Measurements from ENCODE around the gene MRPS6. TPM values are rescaled to one million over a fixed set of nuclear protein-coding genes. Genes with fewer than 3 reads are reported as not detected.

MRPS6 gene
- total RNA-seq, 4 donors from 2014 or later, result 39.3 to 56.7 (median 45.8) TPM

DNA sequence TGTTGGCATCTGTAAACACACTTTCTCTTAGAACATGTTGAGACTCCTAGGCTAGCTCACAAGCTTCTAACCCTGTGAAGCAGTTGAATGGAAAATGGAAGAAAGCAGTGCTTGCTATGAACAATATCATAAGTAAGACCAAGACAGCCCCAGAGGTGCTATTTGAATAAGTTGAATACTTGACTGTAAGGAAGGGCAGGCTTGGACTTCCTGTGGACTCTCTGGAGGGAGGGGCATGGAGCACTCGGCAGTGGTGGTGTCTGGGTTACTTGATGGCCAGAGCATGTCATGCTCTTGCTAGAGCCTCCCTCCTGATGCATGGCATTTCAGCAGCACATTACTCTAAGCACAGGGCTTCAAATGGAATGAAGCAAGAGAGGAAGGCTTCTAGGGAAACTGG lies 60.0 kb downstream of the MRPS6 start:
- TF ChIP-seq POLR2A (IDR thresholded peaks at IDR 0.05) (no peak), EP300 (IDR thresholded peaks at IDR 0.05) (no peak), POLR2AphosphoS5 (IDR thresholded peaks at IDR 0.05) (no peak)
- TF ChIP-seq, protein P1, sequence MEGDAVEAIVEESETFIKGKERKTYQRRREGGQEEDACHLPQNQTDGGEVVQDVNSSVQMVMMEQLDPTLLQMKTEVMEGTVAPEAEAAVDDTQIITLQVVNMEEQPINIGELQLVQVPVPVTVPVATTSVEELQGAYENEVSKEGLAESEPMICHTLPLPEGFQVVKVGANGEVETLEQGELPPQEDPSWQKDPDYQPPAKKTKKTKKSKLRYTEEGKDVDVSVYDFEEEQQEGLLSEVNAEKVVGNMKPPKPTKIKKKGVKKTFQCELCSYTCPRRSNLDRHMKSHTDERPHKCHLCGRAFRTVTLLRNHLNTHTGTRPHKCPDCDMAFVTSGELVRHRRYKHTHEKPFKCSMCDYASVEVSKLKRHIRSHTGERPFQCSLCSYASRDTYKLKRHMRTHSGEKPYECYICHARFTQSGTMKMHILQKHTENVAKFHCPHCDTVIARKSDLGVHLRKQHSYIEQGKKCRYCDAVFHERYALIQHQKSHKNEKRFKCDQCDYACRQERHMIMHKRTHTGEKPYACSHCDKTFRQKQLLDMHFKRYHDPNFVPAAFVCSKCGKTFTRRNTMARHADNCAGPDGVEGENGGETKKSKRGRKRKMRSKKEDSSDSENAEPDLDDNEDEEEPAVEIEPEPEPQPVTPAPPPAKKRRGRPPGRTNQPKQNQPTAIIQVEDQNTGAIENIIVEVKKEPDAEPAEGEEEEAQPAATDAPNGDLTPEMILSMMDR (IDR thresholded peaks at IDR 0.05), result no peak
- WGBS, result 83% methylated on average over 1 of the region's 1 CpG
- Histone ChIP-seq H3K4me3 (no peak overlapping the region), H3K4me1 (peaks cover 33% of the 10 kb centered on the region), H3K9me3 (no peaks in the 10 kb centered on the region), H3K27me3 (no peaks in the 10 kb centered on the region), H3K27ac (no peak overlapping the region), H3K36me3 (peaks cover 8% of the 10 kb centered on the region)
- no peak for DNase-seq (ENCODE audit: low spot score in 2 of 2)

DNA sequence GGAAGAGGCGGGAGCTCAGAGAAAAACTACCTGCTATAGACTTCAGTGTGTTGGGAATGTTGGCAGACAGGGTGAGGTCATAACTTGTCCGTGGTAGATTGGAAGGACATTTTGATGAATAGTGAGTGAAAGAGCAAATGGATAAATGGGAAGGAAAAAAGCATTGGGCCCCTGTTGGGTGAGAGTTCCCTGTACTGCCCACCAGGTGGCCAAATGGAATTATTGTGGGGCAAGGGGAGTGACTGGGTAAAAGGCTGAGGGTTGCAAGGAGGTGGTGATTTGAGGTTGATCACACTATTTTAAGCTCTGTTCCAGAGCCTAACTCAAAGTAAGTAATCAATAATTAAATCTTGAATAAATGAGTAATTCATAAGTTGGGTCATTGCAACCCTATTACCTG lies 60.4 kb downstream of the MRPS6 start:
- TF ChIP-seq EP300 (IDR thresholded peaks at IDR 0.05) (no peak), POLR2A (IDR thresholded peaks at IDR 0.05) (no peak), POLR2AphosphoS5 (IDR thresholded peaks at IDR 0.05) (no peak)
- TF ChIP-seq, protein P1 (IDR thresholded peaks at IDR 0.05), result no peak
- Histone ChIP-seq H3K4me1 (peaks cover 28% of the 10 kb centered on the region), H3K36me3 (peaks cover 8% of the 10 kb centered on the region), H3K27ac (no peak overlapping the region), H3K27me3 (no peaks in the 10 kb centered on the region), H3K9me3 (no peaks in the 10 kb centered on the region), H3K4me3 (no peak overlapping the region)
- DNase-seq (ENCODE audit: low spot score in 2 of 2), result no peak
- 92% methylated on average over 2 of the region's 2 CpGs for WGBS

DNA sequence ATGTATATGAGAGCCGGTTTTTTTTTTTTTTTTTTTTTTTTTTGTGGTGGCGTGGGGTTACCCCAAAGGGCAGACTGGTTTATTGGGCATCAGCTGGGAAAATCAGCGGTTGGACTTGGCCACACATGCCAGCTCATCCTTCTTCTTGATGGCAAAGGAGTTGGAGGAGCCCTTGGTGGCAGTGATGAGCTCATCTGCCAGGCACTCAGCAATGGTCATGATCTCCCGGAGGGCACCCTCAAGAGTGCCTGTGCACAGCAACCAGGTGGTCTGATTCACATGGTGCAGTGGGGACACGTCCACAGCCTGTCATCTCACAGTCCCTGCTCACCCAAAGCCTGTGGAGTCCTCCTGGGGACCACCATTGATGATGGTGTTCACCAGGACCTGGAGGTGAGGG lies 62.0 kb downstream of the MRPS6 start:
- Histone ChIP-seq H3K9me3 (no peaks in the 10 kb centered on the region), H3K27me3 (no peaks in the 10 kb centered on the region), H3K4me3 (no peak overlapping the region), H3K36me3 (peaks cover 8% of the 10 kb centered on the region), H3K4me1 (peaks cover 13% of the 10 kb centered on the region), H3K27ac (no peak overlapping the region)
- no peak for TF ChIP-seq POLR2AphosphoS5 (IDR thresholded peaks at IDR 0.05)
- TF ChIP-seq EP300 (IDR thresholded peaks at IDR 0.05), result no peak
- DNase-seq (ENCODE audit: low spot score in 2 of 2), result no peak
- WGBS, result 94% methylated on average over 5 of the region's 5 CpGs

DNA sequence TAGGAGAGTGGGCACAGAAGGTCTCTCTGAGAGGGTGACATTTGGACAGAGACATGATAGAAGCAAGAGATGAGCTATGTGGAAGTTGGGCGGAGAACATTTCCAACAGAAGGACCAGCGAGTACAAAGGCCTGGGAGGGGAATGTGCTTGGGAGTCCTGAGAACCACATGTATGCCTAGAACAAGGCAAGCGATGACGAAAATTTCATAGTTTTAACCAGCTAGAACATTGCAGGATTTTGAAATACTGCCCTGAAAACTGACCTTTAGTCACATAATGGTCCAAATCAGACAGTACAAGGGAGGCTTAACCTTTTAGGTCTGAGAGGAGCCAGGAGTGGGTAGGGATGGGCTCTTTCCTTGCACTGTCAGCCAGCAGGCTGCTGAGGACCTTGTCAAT lies 68.0 kb downstream of the MRPS6 start:
- TF ChIP-seq, protein P1 (IDR thresholded peaks at IDR 0.05), result no peak
- TF ChIP-seq POLR2A (IDR thresholded peaks at IDR 0.05) (no peak), POLR2AphosphoS5 (IDR thresholded peaks at IDR 0.05) (no peak), EP300 (IDR thresholded peaks at IDR 0.05) (no peak)
- H3K9me3 ChIP-seq, result no peaks in the 10 kb centered on the region
- H3K4me1 ChIP-seq, result no peaks in the 10 kb centered on the region
- 81% methylated on average over 4 of the region's 4 CpGs for WGBS
- no peak for DNase-seq (ENCODE audit: low spot score in 2 of 2)
- H3K36me3 ChIP-seq, result peaks cover 27% of the 10 kb centered on the region
- no peak overlapping the region for H3K4me3 ChIP-seq
- H3K27me3 ChIP-seq, result no peaks in the 10 kb centered on the region
- H3K27ac ChIP-seq, result no peak overlapping the region

DNA sequence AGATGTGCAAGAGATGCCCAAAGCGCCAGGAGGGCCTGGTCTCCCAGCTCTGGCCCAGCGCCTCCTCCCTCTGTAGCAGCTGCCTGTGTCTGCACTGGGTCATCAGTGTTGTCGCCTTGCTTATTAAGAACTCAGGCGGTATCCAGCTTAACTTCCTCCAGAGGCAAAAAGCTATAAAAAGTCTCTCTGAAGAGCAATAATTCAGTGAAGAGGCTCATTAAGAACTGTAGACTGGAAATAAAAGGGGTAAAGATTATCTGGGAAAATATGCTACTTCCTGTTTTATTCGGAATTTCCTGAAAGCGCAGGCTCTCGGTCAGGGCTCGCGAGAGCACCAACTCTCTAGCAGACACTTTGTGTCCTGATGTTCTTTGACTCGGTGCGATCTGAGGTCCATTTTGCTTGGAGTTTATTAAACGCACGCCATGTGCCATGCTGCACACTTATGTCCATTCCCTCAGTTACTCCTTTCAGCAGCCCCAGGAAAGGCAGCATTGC lies 70.4 kb downstream of the MRPS6 start:
- Histone ChIP-seq H3K4me1 (peaks cover 4% of the 10 kb centered on the region), H3K27ac (no peak overlapping the region), H3K9me3 (no peaks in the 10 kb centered on the region), H3K4me3 (no peak overlapping the region), H3K36me3 (peaks cover 27% of the 10 kb centered on the region), H3K27me3 (no peaks in the 10 kb centered on the region)
- no peak for DNase-seq (ENCODE audit: low spot score in 2 of 2)
- WGBS, result 85% methylated on average over 13 of the region's 13 CpGs
- TF ChIP-seq, protein P1 (IDR thresholded peaks at IDR 0.05), result no peak

DNA sequence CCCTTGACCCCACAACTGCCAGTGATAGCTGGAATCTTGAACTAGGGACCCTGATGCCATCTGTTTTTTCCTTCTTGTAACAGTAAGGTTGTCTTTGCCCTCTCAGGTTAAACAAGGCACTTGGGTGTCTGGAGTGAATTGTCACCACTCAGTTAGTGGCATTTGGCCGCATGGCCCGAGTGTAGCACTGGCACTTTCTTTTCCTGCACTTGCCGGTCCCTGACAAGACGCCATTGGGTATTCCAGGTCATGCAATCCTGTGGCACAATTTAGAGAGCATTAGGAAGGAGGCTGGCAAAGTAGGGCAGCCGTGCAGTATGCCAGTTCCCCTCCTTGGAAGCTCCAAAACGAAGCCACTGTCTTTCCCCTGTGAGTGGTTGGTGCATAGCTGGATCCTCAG lies 70.8 kb downstream of the MRPS6 start:
- H3K4me3 ChIP-seq, result no peak overlapping the region
- peaks cover 27% of the 10 kb centered on the region for H3K36me3 ChIP-seq
- no peak overlapping the region for H3K27ac ChIP-seq
- H3K9me3 ChIP-seq, result no peaks in the 10 kb centered on the region
- H3K27me3 ChIP-seq, result no peaks in the 10 kb centered on the region
- peaks cover 4% of the 10 kb centered on the region for H3K4me1 ChIP-seq
- no peak for DNase-seq (ENCODE audit: low spot score in 2 of 2)
- 92% methylated on average over 6 of the region's 6 CpGs for WGBS
- TF ChIP-seq POLR2AphosphoS5 (IDR thresholded peaks at IDR 0.05), result no peak

Measured in suprapubic skin (tissue), 4 donors.